GM20000 (cell line): ENCODE results near the gene DGCR8.

Source experiments
- DNase-seq: peaks from one replicate; pipeline ENCODE4 v3.0.0; 2012; ENCODE audit warnings: low spot score
- CTCF ChIP-seq: IDR thresholded peaks from 2 replicates; pipeline ENCODE4 v1.5.1; 2012; ENCODE audit warnings: mild to moderate bottlenecking, control low read depth; ENCODE audit errors: extremely low read depth, missing control alignments

The DGCR8 gene

GRCh38 chr22:20088263-20088648 is 8.2 kb downstream of the DGCR8 start:
- no peak for DNase-seq
- TF ChIP-seq CTCF = no peak

- DNase-seq = no peak
- TF ChIP-seq CTCF = no peak
These were observed 9.4 kb downstream of the DGCR8 start for GRCh38 chr22:20089226-20089976.

- DNase-seq = no peak
- TF ChIP-seq CTCF = no peak
These were observed 10.1 kb downstream of the DGCR8 start for GRCh38 chr22:20089977-20090729.

GRCh38 chr22:20090730-20091240 is 10.7 kb downstream of the DGCR8 start:
- no peak for DNase-seq
- no peak for TF ChIP-seq CTCF

GRCh38 chr22:20091690-20092476 is 11.8 kb downstream of the DGCR8 start:
- TF ChIP-seq CTCF = no peak
- no peak for DNase-seq

GRCh38 chr22:20092477-20092854 is 12.4 kb downstream of the DGCR8 start:
- no peak for TF ChIP-seq CTCF
- no peak for DNase-seq
